ENCODE results near the gene FAM83G.
"Not testable (repeated sequence)": the region's sequence is repeated elsewhere in the genome, so short reads cannot be mapped to it uniquely, and the experiment has no call there.

FAM83G gene

DNA sequence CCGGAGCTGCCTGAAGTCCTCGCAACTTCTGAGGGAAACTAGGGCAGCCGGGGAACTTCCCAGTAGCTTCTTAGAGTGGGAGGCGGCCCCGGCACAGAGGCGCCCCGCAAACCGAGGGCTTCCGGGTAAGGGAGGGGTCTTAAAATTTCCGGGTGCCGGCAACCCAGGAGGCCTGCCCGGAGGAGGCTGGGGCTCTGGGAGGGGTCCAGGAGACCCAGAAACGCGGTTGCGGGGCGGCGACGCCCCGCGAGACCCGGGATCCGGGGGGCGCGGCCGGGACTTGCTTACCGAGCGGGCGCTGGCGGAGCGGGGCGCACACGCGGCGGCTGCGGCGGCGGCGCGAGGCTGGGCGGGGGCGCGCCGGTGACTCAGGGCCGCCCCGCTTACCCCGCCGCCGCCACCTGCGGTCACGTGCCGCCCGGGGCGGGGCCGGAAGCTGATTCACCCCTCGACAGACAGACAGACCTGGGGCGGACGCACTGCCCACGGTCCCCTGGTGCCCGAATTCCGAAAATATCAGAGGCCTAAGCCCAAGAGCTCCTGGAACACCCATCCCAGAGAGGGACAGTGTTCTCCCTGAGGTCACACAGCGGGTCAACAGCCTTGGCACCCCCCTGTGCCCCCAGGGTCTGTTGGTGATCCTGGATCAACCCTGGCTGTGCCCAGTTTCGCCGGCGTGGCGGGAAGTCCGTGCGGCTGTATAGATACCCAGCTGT, at the start of gene FAM83G:
TSS of gene FAM83G (minus strand) at position 344 of the 716 bp plus-strand sequence. CDS start 723 bp downstream, outside the sequence.
- peak; percentile 77 to 81 for DNase-seq (ENCODE audit: low read depth in 2 of 2)

GRCh38 chr17:19048826-19049225, 44.3 kb upstream of the FAM83G start:
- DNase-seq (ENCODE audit: low read depth in 2 of 2) = not testable (repeated sequence)

DNA sequence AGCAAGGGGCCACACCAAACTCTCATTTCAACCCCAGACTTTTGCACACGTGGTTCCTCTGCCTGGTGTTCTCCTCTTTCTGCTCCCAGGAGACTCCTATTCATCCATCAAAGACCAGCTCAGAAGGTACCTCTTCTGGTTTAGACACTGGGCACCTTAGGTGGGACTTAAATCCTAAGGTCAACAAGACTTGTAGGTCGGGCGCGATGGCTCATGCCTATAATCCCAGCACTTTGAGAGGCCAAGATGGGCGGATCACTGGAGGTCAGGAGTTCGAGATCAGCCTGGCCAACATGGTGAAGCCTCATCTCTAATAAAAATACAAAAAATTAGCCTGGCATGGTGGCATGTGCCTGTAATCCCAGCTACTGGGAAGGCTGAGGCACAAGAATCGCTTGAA, 42.9 kb upstream of the FAM83G start:
- not testable (repeated sequence) for DNase-seq (ENCODE audit: low read depth in 2 of 2)

DNA sequence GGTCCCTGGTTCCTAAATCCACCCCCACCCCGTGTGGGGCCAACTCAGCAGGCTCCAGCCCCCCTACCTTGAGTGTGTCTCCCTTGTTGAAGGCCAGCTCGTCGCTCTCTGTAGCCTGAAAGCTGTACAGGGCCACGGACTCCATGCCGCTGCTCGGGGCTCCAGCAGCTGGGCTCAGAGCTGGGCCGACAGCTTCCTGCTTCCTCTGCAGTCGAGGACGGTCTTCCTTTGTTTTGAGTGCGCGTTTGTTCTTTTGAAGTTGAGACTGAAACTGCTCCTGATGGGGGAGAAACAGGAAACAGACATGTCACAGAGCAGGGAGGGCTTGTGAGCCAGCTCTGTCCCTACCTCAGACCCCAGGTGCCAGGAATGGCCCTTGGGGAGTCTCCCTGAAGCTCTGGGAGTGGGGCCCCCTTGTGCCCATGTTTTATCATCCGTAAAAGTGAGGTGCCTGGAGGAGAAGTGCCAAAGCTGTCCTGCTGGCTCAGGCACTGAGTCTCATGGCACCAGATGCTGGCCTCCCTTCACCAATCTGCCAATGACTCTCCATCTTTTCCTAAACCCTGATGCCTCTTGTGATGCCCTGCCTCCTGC, 42.3 kb upstream of the FAM83G start, which contains the start of gene GRAP:
TSS of gene GRAP (minus strand) at position 176 of the 594 bp plus-strand sequence. CDS start at position 145, 31 bp downstream.
- not testable (repeated sequence) for DNase-seq (ENCODE audit: low read depth in 2 of 2)

DNA sequence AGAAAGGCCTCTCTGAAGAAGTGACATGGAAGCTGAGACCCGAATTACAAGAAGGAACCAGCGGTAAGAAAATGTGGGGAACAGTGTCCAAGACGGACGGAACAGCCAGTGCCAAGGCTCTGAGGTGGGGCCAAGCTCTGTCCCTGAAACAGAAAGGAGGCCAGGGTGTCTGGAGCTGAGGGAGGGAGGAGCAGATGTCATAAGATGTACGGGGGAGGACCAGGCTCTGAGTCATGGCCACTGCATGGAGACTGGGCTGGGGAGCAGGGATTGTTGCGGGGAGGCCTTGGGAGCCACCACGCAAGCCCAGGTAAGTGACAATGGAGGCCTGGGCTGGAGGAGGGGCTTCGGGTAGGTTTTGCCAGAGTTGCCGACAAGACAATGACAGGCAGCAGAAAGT, 40.1 kb upstream of the FAM83G start:
- not testable (repeated sequence) for DNase-seq (ENCODE audit: low read depth in 2 of 2)

DNA sequence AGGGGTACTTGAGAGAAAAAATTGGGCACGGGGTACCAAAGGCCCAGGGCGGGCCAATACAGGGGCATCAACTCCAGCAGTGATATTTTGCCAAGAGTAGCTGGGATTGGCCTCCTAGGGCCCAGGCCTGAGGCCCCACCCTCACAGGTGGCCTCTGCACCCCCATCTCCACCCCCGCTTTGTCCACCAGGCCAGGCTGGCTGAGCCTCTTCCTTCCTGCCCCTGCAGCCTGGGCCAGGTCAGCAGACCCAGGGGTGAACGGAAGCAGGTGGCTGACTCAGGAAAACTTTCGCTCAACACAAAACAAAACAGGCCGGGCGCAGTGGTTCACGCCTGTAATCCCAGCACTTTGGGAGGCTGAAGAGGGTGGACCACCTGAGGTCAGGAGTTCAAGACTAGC, 38.5 kb upstream of the FAM83G start:
- not testable (repeated sequence) for DNase-seq (ENCODE audit: low read depth in 2 of 2)

GRCh38 chr17:19042369-19042768, 37.8 kb upstream of the FAM83G start:
- not testable (repeated sequence) for DNase-seq (ENCODE audit: low read depth in 2 of 2)

DNA sequence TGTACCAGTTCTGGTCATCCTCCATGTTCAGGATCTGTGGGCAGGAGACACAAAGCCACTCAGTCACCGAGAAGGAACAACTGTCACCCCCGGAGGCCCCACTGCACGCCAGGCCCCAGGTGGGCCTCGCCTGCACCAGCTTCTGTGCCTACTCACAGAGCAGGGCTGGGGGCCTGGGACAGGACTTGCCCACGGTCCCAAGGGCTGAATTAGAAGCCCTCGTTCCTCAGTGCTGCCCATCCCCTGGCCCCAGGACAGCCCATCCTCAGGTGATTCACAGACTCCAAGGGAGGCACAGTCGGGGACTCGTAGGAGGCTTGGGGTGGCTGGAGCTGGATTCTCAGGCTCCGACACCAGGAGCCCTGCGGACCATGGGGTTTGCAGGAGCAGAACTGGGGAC, 37.3 kb upstream of the FAM83G start:
- not testable (repeated sequence) for DNase-seq (ENCODE audit: low read depth in 2 of 2)

- DNase-seq (ENCODE audit: low read depth in 2 of 2) = not testable (repeated sequence)
These were observed 35.8 kb upstream of the FAM83G start for GRCh38 chr17:19040350-19040749.

DNA sequence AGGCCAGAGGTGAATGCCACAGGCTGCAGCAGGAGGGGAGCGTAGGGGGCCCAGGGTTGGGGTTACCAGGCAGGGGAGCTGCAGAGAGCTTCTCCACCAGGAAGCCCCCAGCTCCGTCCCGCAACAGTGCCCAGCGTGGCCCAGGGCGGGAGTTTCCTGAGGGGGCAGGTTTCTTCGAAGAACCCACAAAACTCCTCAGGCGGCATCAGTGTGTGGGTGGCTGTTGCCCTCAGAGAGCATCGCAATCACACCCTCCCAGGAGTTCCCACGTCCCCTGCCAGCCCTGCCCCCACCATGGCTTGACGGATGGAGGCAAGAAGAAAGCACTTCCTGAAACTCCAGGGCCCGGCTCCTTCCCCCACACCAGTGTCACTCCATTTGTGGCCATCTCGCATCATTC, 34.2 kb upstream of the FAM83G start:
- not testable (repeated sequence) for DNase-seq (ENCODE audit: low read depth in 2 of 2)

DNA sequence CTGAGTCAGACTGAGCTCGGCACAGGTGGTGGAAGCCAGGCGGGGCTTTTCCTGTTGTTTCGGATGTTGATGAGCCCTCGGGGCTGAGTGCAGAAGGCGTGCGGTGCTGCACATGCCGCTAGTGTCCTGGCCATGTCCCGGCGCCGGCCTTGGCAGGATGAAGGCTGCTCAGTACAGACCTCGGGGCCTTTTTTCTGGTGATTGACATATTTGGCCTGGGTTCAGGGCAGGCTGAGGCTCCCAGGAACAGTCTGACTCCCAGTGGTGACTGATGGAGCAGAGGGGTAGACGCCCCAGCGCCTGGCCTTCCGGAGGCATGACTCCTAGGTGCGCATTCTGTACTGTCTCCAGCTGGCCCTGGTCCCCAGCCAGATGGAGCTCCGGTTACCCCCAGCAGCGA, 33.4 kb upstream of the FAM83G start:
- DNase-seq (ENCODE audit: low read depth in 2 of 2) = not testable (repeated sequence)

GRCh38 chr17:19037547-19037946, 33.0 kb upstream of the FAM83G start:
- not testable (repeated sequence) for DNase-seq (ENCODE audit: low read depth in 2 of 2)

DNA sequence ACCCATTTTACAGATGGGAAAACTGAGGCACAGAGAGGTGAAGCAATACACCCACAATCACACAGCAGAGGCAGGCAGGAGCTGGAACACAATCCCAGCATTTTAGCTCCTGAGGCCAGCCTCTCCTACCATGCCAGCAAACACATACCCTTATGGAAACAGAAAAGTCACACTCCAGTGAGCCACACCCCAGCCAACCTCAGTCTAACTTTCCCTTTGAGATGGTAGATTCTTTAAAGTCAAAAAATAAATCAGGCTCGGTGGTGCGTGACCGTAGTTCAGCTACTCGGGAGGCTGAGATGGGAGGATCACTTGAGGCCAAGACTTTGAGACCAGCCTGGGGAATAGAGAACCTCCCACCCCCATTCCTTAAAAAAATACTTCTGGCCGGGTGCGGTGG, 31.6 kb upstream of the FAM83G start:
- DNase-seq (ENCODE audit: low read depth in 2 of 2) = not testable (repeated sequence)

- DNase-seq (ENCODE audit: low read depth in 2 of 2) = not testable (repeated sequence)
These were observed 27.9 kb upstream of the FAM83G start for GRCh38 chr17:19032377-19032988.

GRCh38 chr17:19031729-19032128, 27.2 kb upstream of the FAM83G start:
- peak; percentile 9 to 11 for DNase-seq (ENCODE audit: low read depth in 2 of 2)

DNA sequence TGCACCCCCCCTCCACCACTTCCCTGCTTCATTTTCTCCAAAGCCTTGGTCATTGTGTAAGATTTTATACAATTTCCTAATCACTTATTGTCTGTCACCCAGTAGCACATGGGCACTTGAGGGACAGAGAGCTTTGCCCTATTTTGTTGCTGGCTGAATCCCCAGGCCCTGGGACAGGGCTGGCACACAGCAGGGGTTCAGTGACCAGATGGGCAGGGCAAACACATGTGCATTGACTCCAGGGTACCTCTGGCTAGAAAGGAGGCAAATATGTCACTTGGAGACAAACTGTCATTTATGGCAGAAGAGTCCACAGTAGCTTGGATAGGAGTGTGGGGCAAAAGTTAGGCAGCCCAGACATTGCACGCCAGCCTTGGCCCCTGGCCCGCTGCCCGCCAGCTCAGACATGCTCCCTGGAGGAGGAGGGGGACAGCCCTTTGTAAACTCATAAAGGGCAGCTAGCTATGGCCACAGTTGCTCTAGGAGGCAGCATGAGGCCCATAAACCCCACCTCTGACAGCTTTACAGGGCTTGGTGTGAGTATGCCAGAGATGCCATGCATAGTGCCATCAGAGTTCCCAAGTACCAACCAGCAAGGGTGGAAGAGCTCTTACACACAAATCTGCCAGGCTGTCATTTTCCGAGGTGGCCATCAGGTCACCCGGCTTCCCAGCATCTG, 26.3 kb upstream of the FAM83G start:
- not testable (repeated sequence) for DNase-seq (ENCODE audit: low read depth in 2 of 2)

- DNase-seq (ENCODE audit: low read depth in 2 of 2) = not testable (repeated sequence)
These were observed 25.2 kb upstream of the FAM83G start for GRCh38 chr17:19029740-19030139.

- not testable (repeated sequence) for DNase-seq (ENCODE audit: low read depth in 2 of 2)
These were observed 24.1 kb upstream of the FAM83G start for GRCh38 chr17:19028671-19029070.

GRCh38 chr17:19024101-19025078, 19.8 kb upstream of the FAM83G start:
- no peak for DNase-seq (ENCODE audit: low read depth in 2 of 2)

GRCh38 chr17:19023209-19023999, 18.8 kb upstream of the FAM83G start:
- DNase-seq (ENCODE audit: low read depth in 2 of 2) = no peak
